Endothelial cell of umbilical vein (primary cell): ENCODE results near the gene ENKD1.

Experiments
- POLR2A ChIP-seq: IDR thresholded peaks from 2 replicates; pipeline ENCODE4 v1.6.1; 2012; ENCODE audit warnings: low read depth, mild to moderate bottlenecking, control low read depth, low read length
- POLR2AphosphoS5 ChIP-seq: IDR thresholded peaks from 2 replicates; pipeline ENCODE4 v1.6.1; 2012; ENCODE audit warnings: low read depth, mild to moderate bottlenecking, control low read depth, low read length, moderate library complexity; ENCODE audit not compliant: insufficient read depth
- TF ChIP-seq, protein P1 (sequence below), 2 donors: IDR thresholded peaks; 1 replicate in 1 of 2; 2 replicates in 1 of 2; pipeline ENCODE4 v1.5.1; 2011; ENCODE audit warnings: low read length in 2 of 2, mild to moderate bottlenecking in 2 of 2, moderate library complexity in 2 of 2, control low read depth in 1 of 2, inconsistent platforms in 1 of 2, low read depth in 1 of 2; ENCODE audit not compliant: insufficient read depth in 1 of 2; ENCODE audit errors: extremely low read depth in 1 of 2

DNA sequence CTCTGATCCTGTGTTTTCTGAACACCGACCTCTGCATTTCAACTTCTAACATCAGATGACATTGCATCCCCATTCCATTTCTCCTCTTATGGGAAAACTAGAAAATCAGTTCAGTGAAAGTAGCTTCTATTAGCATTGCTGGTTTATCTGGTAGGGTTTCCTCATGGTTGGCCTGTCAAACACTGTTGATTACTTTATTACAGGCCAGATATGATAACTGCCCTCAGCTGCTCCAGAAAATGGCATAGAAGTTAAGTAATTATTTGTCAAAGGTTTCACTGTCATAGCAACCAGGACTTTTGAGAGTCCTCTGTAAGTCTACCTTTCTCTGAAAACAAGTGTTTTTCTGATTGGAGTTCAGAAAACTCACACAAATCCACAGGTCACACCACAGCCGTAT, 49.5 kb upstream of the ENKD1 start:
- TF ChIP-seq, protein P1, sequence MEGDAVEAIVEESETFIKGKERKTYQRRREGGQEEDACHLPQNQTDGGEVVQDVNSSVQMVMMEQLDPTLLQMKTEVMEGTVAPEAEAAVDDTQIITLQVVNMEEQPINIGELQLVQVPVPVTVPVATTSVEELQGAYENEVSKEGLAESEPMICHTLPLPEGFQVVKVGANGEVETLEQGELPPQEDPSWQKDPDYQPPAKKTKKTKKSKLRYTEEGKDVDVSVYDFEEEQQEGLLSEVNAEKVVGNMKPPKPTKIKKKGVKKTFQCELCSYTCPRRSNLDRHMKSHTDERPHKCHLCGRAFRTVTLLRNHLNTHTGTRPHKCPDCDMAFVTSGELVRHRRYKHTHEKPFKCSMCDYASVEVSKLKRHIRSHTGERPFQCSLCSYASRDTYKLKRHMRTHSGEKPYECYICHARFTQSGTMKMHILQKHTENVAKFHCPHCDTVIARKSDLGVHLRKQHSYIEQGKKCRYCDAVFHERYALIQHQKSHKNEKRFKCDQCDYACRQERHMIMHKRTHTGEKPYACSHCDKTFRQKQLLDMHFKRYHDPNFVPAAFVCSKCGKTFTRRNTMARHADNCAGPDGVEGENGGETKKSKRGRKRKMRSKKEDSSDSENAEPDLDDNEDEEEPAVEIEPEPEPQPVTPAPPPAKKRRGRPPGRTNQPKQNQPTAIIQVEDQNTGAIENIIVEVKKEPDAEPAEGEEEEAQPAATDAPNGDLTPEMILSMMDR (IDR thresholded peaks at IDR 0.05; ENCODE audit: extremely low read depth in 1 of 2, insufficient read depth in 1 of 2, low read depth in 1 of 2, low read length in 2 of 2) = no peak
- TF ChIP-seq POLR2AphosphoS5 (no peak), POLR2A (no peak)
